Measurements from ENCODE around the gene B4GALT2.

GRCh38 chr1:44021156-44021555 is 42.1 kb downstream of the B4GALT2 start:
- TF ChIP-seq, protein P1, sequence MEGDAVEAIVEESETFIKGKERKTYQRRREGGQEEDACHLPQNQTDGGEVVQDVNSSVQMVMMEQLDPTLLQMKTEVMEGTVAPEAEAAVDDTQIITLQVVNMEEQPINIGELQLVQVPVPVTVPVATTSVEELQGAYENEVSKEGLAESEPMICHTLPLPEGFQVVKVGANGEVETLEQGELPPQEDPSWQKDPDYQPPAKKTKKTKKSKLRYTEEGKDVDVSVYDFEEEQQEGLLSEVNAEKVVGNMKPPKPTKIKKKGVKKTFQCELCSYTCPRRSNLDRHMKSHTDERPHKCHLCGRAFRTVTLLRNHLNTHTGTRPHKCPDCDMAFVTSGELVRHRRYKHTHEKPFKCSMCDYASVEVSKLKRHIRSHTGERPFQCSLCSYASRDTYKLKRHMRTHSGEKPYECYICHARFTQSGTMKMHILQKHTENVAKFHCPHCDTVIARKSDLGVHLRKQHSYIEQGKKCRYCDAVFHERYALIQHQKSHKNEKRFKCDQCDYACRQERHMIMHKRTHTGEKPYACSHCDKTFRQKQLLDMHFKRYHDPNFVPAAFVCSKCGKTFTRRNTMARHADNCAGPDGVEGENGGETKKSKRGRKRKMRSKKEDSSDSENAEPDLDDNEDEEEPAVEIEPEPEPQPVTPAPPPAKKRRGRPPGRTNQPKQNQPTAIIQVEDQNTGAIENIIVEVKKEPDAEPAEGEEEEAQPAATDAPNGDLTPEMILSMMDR (IDR thresholded peaks at IDR 0.05; ENCODE audit: extremely low read depth in 1 of 2, insufficient read depth in 1 of 2, low read depth in 1 of 2, low read length in 2 of 2) = no peak
- TF ChIP-seq JUN (IDR thresholded peaks at IDR 0.05; ENCODE audit: borderline replicate concordance, insufficient read depth, insufficient read length, low read depth) (no peak), EZH2 (IDR thresholded peaks at IDR 0.05; ENCODE audit: borderline replicate concordance, low read depth, low read length, severe bottlenecking) (no peak)

Data from endothelial cell of umbilical vein (primary cell).